Measurements from ENCODE around the gene ATRNL1.

Gene ATRNL1

DNA sequence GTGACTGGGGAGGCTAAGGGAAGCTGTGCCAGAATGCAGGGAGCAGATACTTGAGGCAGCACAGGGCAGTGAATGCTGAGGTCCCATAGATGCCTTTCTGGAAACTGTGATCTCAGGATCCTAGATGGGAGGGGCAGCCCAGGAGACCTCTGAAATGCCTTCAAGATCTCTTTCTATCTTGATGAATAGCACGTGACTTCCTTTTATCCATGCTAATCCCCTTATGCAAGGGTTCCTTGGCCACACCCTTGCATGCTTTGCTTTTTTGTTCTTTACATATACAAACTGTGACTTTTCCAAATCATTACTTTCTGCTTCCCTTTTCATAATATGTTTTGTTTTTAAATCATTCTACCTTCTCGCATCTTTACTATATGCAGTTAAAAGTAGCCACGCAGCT lies 14.7 kb downstream of the ATRNL1 start:
- DNase-seq (ENCODE audit: low spot score) = no peak
- TF ChIP-seq CTCF (IDR thresholded peaks at IDR 0.05; ENCODE audit: extremely low read depth, missing control alignments) = no peak

DNA sequence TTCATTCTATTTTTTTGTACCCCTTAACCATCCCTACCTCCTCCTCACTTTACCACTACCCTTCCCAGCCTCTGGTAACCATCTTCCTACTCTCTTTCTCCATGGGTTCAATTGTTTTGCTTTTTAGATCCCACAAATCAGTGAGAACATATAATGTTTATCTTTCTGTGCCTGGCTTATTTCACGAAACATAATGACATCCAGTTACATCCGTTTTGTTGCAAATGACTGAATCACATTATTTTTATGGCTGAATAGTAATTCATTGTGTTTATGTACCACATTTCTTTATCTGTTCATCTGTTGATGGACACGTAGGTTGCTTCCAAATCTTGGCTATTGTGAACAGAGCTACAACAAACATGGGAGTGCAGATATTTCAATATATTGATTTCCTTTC lies 24.1 kb downstream of the ATRNL1 start:
- TF ChIP-seq CTCF (IDR thresholded peaks at IDR 0.05; ENCODE audit: extremely low read depth, missing control alignments) = no peak
- no peak for DNase-seq (ENCODE audit: low spot score)

DNA sequence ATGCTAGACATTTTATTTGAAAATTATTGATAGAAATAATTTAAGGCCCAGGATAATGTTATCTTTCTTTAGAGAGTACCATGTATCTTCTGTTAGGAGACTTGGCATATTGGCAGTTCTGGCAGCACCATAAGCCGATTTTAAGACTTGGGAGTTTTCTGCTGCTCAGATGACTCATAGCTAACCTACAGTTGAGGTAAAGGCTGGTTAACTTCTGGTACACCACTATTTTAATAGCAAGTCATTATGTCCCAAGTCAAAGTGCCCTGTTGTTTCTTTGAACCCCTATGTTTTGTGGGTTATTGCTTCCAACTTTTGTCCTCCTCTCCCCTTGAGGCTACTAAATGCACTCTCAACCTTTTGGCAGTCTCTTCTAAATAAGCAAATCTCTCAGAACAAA lies 25.2 kb downstream of the ATRNL1 start:
- DNase-seq (ENCODE audit: low spot score) = no peak
- TF ChIP-seq CTCF (IDR thresholded peaks at IDR 0.05; ENCODE audit: extremely low read depth, missing control alignments) = no peak

- no peak for DNase-seq (ENCODE audit: low spot score)
- TF ChIP-seq CTCF (IDR thresholded peaks at IDR 0.05; ENCODE audit: extremely low read depth, missing control alignments) = no peak
Observed at GRCh38 chr10:115125505-115125904, 32.3 kb downstream of the ATRNL1 start.

DNA sequence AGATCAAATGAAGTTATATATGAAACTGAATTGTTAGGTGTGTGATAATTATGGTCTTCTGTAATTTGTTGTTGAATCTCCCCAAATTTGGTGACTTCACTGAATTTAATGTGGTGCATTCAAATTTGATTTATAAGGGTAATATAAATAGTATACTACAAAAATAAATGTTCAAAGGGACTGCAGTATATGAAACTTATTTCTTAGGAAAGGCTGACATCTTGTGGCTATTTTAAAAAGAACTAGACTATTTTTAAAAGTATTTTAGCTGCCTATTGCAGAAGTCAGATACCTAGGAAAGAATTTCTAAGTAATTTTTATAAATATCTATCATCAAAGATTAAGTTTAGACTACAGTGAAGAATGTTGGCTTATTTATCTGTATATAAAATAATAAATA lies 36.6 kb downstream of the ATRNL1 start:
- TF ChIP-seq CTCF (IDR thresholded peaks at IDR 0.05; ENCODE audit: extremely low read depth, missing control alignments) = no peak
- DNase-seq (ENCODE audit: low spot score) = peak; percentile 11

GRCh38 chr10:115136616-115137015 lies 43.5 kb downstream of the ATRNL1 start:
- TF ChIP-seq CTCF (IDR thresholded peaks at IDR 0.05; ENCODE audit: extremely low read depth, missing control alignments) = no peak
- no peak for DNase-seq (ENCODE audit: low spot score)

- DNase-seq (ENCODE audit: low spot score) = no peak
- no peak for TF ChIP-seq CTCF (IDR thresholded peaks at IDR 0.05; ENCODE audit: extremely low read depth, missing control alignments)
Observed at GRCh38 chr10:115141254-115141653, 48.1 kb downstream of the ATRNL1 start.
